ENCODE data around the gene GDF2. TPM values are rescaled to one million over a fixed set of nuclear protein-coding genes. Genes with fewer than 3 reads are reported as not detected.

GDF2 gene
- total RNA-seq, 1 donor from 2014 or later, result not detected

GRCh38 chr10:47374611-47375536 is 52.6 kb downstream of the GDF2 start:
- intact Hi-C loops (cut with DNase I), result no loop called here
- ATAC-seq (peak; percentile 65), DNase-seq (ENCODE audit: low spot score) (peak; percentile 59)

DNA sequence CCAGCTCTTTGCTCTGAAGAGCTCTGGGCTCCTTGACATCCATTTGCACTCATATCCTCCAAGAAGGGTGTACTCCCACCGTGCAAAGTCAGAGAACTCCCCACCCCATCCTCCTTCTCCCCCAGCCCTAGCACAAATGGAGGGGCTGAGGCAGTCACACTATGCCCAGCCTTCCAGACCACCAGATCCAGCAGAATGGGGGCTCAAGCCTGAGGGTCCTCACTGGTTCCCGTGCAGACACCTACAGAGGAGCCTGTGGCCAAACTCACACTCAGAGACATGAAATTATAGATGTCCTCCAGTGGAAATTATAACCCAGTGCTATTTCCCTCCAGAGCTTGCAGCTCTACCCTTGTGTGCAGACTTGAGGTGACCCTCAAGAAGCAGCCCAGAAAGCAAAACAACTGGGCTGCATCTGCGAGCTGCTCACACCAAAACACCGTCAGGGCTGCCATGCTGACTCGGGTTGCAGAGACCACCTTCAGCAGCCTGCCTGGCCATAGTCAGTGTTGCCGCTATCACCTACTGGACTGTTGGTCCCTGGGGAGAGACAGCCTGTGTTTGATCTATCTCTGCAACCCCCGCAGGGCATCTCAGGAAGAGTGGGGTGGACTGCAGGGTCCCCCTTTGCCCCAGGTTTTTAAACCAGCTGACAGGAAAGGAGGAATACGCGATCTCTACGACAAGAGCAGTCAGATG is 54.4 kb downstream of the GDF2 start:
- intact Hi-C loops (cut with DNase I), result no loop called here
- DNase-seq (ENCODE audit: low spot score), result no peak
- ATAC-seq, result no peak

Other genes with a start within 250 kb of the GDF2 start
- gene GDF10, start 22.3 kb upstream of the GDF2 start, total RNA-seq, result 14.4 TPM
- gene RBP3, start 25.9 kb downstream of the GDF2 start, total RNA-seq, result not detected
- gene ZNF488, start 61.8 kb downstream of the GDF2 start, total RNA-seq, result 0.71 TPM
- 2.5 TPM for gene ANXA8, start 161.7 kb downstream of the GDF2 start, total RNA-seq
- not detected for gene FAM25G, start 169.2 kb downstream of the GDF2 start, total RNA-seq
- 22.8 TPM for gene AGAP9, start 201.2 kb downstream of the GDF2 start, total RNA-seq